ENCODE results near the gene RIC8A.
"Not testable (repeated sequence)": the region's sequence is repeated elsewhere in the genome, so short reads cannot be mapped to it uniquely, and the experiment has no call there.

- TF ChIP-seq CTCF, POLR2A (IDR thresholded peaks at IDR 0.05): not testable (repeated sequence)
These were observed 13.2 kb downstream of the RIC8A start for GRCh38 chr11:220641-221215.
